Measurements from ENCODE around the gene ANKRD30A.

GRCh38 chr10:37125191-37125732 lies at the start of gene ANKRD30A:
- TF ChIP-seq CTCF (IDR thresholded peaks at IDR 0.05; ENCODE audit: extremely low read depth in 1 of 2, insufficient read depth in 1 of 2, low read depth in 1 of 2, low read length in 2 of 2), result no peak
- TF ChIP-seq POLR2A (IDR thresholded peaks at IDR 0.05; ENCODE audit: low read depth, low read length), result no peak
